Measurements from ENCODE around the gene HEY2. TPM values are rescaled to one million over a fixed set of nuclear protein-coding genes. Genes with fewer than 3 reads are reported as not detected.
"Not testable (repeated sequence)": the region's sequence is repeated elsewhere in the genome, so short reads cannot be mapped to it uniquely, and the experiment has no call there.

Gene HEY2
- total RNA-seq, 2 experiments from 2014 or later = not detected

- Mint-ChIP-seq H3K4me3 (no peak overlapping the region), H3K9me3 (no peaks in the 10 kb centered on the region), H3K36me3 (ENCODE audit: low read depth) (no peaks in the 10 kb centered on the region), H3K27ac (no peak overlapping the region), H3K4me1 (peaks cover 3% of the 10 kb centered on the region), H3K27me3 (peaks cover 43% of the 10 kb centered on the region)
- no peak for DNase-seq
- ChIA-PET POLR2A (no interaction called here), CTCF (no interaction called here)
Observed at GRCh38 chr6:125759959-125760457, 10.6 kb downstream of the HEY2 start.

DNA sequence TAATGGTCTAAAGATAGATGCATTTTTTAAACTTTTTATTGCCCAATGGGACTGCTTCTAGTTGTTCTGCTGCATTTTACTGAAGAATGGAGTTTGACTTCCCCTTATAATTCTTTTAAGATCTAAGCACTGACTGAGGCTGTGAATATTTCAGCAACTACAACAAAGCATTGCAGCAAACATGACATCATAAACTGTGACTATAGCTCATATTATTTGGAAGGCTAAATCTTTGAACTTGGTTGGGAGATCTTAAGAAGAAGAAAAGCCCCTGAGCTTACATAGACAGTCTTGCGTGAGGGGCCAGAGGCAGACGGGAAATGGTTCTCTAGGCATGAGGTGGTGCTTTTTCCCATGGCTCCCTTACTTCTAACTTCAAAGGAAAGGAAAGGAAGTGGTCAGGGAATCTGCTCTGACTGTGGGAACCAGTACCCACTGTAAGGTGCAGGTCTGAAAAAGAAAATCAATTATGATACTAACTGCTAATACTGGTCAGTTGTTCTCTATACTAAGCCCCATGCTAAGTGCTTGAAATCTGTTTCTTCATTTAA is 14.8 kb downstream of the HEY2 start:
- CTCF ChIA-PET = interaction anchor here (0.9 to 1.7 kb wide), 4 partner anchors 14 to 452 kb away, joined by 3 to 4 read pairs (median 3); no protein-coding TSS in a partner anchor
- H3K27ac Mint-ChIP-seq = no peak overlapping the region
- H3K36me3 Mint-ChIP-seq (ENCODE audit: low read depth) = no peaks in the 10 kb centered on the region
- DNase-seq = no peak
- POLR2A ChIA-PET = no interaction called here
- peaks cover 3% of the 10 kb centered on the region for H3K4me1 Mint-ChIP-seq
- H3K27me3 Mint-ChIP-seq = peaks cover 55% of the 10 kb centered on the region
- H3K9me3 Mint-ChIP-seq = no peaks in the 10 kb centered on the region
- no peak overlapping the region for H3K4me3 Mint-ChIP-seq

DNA sequence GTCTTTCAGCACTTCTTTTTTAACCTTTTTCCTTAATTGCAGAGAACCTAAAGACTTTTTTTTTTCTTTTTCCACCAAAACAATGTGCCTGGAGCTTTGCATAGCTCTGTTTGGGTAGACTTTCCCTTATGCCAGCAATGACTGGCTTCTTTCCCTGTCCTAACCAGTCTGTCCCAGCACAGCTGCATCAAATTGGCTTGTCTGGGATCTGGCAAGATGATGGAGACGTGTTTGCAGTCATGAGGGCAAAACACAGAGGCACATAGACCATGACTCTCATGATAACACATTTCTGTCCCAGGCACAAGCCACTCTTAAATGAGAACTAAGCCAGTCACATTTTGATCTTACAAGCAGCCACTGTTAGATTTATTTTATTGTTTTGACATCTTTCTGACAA is 16.5 kb downstream of the HEY2 start:
- POLR2A ChIA-PET = no interaction called here
- peaks cover 6% of the 10 kb centered on the region for H3K4me1 Mint-ChIP-seq
- CTCF ChIA-PET = interaction anchor here (0.6 to 1.0 kb wide), 3 partner anchors 8 to 181 kb away, joined by 3 to 4 read pairs (median 3); no protein-coding TSS in a partner anchor
- H3K4me3 Mint-ChIP-seq = no peak overlapping the region
- no peak overlapping the region for H3K27ac Mint-ChIP-seq
- H3K9me3 Mint-ChIP-seq = no peaks in the 10 kb centered on the region
- no peak for DNase-seq
- no peaks in the 10 kb centered on the region for H3K36me3 Mint-ChIP-seq (ENCODE audit: low read depth)
- H3K27me3 Mint-ChIP-seq = peaks cover 47% of the 10 kb centered on the region

DNA sequence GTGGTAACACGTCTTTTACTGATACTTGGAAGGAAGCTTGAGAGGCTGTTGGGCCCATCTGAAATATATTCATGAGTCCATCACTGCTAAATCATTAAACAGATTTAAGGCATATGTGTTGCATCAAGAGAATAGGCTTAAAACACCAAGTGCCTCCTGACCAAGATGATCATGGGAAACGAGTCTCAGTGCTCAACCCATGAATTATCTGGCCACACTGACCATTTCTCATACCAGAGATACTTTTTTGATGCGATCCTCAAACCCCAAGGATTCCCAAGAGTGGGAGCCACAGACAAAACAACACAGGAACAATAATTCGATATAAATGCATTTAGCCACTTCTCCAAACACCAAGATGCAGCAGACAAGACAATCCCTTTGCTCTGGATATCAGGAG is 17.2 kb downstream of the HEY2 start:
- POLR2A ChIA-PET = no interaction called here

DNA sequence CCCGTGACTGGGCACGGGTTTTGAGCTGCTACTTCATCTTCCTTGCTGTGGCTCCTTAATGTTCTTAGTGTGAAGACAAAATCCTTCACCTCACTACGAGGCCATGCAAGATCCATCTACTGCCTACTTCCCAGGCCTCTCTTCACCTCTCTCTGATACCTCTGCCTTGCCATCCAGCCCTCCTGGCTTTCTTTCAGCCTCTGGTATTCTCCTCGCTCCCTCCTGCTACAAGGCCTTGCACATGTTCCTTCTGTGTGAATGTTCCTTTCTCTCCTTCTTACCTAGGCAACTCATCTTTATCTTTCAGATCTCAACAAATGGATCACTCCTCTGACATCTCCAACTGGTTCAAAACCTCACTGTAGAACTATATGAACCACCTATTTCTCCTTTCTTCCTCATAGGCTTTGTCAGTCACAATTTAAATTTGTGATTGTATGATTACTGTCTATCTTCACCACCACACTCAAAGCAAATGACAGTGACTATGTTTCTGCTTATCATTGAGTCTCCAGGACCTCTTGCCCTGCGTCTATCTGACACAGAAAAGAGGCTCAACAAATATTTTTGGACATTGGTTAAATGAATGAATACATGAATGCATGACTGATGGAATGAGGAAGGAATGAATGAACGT is 19.8 kb downstream of the HEY2 start:
- no peak for DNase-seq
- POLR2A ChIA-PET = no interaction called here
- Mint-ChIP-seq H3K4me3 (no peak overlapping the region), H3K9me3 (no peaks in the 10 kb centered on the region), H3K4me1 (peaks cover 4% of the 10 kb centered on the region), H3K36me3 (ENCODE audit: low read depth) (no peaks in the 10 kb centered on the region), H3K27me3 (peaks cover 38% of the 10 kb centered on the region), H3K27ac (no peak overlapping the region)
- CTCF ChIA-PET = interaction anchor here (1.1 kb wide), 1 partner anchor 456 kb away, joined by 3 read pairs; no protein-coding TSS in a partner anchor

More for the DNA sequence above, 17.2 kb downstream of the HEY2 start:
- no peaks in the 10 kb centered on the region for H3K9me3 Mint-ChIP-seq
- peaks cover 6% of the 10 kb centered on the region for H3K4me1 Mint-ChIP-seq
- H3K36me3 Mint-ChIP-seq (ENCODE audit: low read depth) = no peaks in the 10 kb centered on the region
- H3K27me3 Mint-ChIP-seq = peaks cover 43% of the 10 kb centered on the region
- H3K27ac Mint-ChIP-seq = no peak overlapping the region
- H3K4me3 Mint-ChIP-seq = no peak overlapping the region
- CTCF ChIA-PET = interaction anchor here (1.0 kb wide), 1 partner anchor 10 kb away, joined by 3 read pairs; no protein-coding TSS in a partner anchor
- no peak for DNase-seq

- peaks cover 5% of the 10 kb centered on the region for H3K4me1 Mint-ChIP-seq
- peaks cover 28% of the 10 kb centered on the region for H3K27me3 Mint-ChIP-seq
- H3K4me3 Mint-ChIP-seq = no peak overlapping the region
- no peaks in the 10 kb centered on the region for H3K9me3 Mint-ChIP-seq
- H3K27ac Mint-ChIP-seq = no peak overlapping the region
- no peak for DNase-seq
- POLR2A ChIA-PET = no interaction called here
- CTCF ChIA-PET = interaction anchor here (1.0 kb wide), 1 partner anchor 26 kb away, joined by 4 read pairs; no protein-coding TSS in a partner anchor
- H3K36me3 Mint-ChIP-seq (ENCODE audit: low read depth) = no peaks in the 10 kb centered on the region
Observed at GRCh38 chr6:125773387-125774341, 24.2 kb downstream of the HEY2 start.

DNA sequence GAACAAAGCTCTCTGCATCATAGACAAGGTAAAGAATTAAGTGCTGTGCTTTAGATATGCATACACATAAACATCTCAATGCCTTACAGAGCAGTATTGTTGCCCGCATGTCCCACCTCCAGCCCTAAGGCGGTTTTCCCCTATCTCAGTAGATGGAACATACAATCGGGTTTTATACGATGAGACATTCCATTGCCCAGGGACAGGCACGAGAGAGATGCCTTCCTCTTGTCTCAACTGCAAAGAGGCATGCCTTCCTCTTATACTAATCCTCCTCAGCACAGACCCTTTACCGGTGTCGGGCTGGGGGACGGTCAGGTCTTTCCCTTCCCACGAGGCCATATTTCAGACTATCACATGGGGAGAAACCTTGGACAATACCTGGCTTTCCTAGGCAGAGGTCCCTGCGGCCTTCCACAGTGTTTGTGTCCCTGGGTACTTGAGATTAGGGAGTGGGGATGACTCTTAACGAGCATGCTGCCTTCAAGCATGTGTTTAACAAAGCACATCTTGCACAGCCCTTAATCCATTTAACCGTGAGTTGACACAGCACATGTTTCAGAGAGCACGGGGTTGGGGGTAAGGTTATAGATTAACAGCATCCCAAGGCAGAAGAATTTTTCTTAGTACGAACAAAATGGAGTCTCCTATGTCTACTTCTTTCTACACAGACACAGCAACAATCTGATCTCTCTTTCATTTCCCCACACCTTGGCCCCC is 26.8 kb downstream of the HEY2 start:
- H3K9me3 Mint-ChIP-seq; POLR2A ChIA-PET; H3K4me3 Mint-ChIP-seq; H3K36me3 Mint-ChIP-seq (ENCODE audit: low read depth); DNase-seq; CTCF ChIA-PET; H3K27ac Mint-ChIP-seq; H3K4me1 Mint-ChIP-seq: not testable (repeated sequence)
- peaks cover 27% of the 10 kb centered on the region for H3K27me3 Mint-ChIP-seq

DNA sequence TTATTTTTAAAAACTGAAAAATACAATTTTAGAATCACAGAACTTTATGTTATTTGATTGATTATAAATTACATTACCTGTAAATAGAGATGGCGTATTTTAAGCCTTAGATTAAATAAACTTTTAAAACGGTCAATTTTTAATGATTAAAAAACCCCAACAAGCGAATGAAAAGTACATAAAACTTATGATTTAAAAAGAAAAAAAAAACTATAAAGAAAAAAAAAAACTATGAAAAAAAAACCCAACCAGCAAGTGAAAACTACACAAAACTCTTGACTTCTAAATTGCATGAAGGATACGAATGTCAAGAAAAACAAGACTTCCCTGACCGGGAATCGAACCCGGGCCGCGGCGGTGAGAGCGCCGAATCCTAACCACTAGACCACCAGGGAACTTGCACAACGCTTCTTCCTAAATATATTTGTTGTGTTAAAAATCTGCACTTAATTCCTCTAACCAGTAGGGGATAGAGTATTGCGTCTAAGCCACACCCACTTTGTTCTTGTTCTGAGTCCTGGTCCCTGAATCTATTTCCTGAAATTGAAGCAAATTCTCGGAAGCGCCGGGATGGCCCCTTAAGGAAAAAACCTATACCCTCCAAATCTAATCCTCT is 30.6 kb downstream of the HEY2 start:
- Mint-ChIP-seq H3K36me3 (ENCODE audit: low read depth) (no peaks in the 10 kb centered on the region), H3K4me3 (no peak overlapping the region), H3K27me3 (peaks cover 19% of the 10 kb centered on the region), H3K27ac (no peak overlapping the region), H3K9me3 (no peaks in the 10 kb centered on the region), H3K4me1 (peaks cover 18% of the 10 kb centered on the region)
- DNase-seq = peak; percentile 82
- CTCF ChIA-PET = interaction anchor here (1.3 to 3.6 kb wide), 4 partner anchors 10 to 177 kb away, joined by 3 to 47 read pairs (median 11); partner anchors contain the start of genes HINT3 and NCOA7
- POLR2A ChIA-PET = no interaction called here

DNA sequence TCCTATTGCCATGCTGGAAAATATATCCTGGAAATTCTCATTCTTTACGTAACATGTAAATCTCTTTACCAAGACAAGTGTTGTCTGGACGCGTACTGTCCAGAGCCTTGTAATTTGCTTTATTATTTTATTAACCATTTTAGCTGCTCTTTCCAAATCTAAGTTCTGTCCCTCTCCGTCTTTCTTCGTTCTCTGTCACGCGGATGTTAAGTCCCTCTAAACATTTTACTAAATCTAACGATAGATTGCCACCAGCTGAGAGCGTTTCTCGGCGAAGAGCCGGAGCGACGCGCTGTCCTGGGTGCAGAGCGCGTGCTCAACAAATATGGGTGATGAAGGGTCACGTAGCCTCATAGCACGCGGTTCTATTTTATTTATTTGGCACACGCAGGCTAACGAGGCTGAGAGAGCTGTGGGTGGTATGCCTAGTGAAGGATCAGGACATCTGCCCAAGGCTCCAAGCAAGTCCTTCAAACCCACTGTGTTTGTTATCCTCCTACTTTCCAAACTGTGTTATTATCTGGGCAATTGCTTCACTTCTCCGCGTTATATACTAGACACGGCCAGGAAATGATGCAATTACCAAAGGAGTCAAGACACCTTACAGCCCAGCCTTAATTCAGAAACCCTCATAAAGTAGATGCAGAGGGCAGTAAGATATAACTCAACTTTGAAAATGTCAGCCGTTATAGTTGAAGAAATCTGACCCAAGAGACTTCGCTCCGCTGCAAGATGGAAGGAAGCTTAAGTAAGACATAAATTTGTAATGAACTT is 31.3 kb downstream of the HEY2 start:
- Mint-ChIP-seq H3K27ac (no peak overlapping the region), H3K27me3 (peaks cover 14% of the 10 kb centered on the region), H3K9me3 (no peaks in the 10 kb centered on the region), H3K4me3 (no peak overlapping the region), H3K4me1 (peaks cover 18% of the 10 kb centered on the region), H3K36me3 (ENCODE audit: low read depth) (no peaks in the 10 kb centered on the region)
- DNase-seq = peak; percentile 60
- POLR2A ChIA-PET = interaction anchor here (0.7 to 1.6 kb wide), 5 partner anchors 10 to 206 kb away, joined by 3 to 19 read pairs (median 4); partner anchors contain the start of genes HINT3, NCOA7 and TRMT11
- CTCF ChIA-PET = interaction anchor here (0.6 to 3.6 kb wide), 12 partner anchors 10 to 193 kb away, joined by 3 to 47 read pairs (median 3); partner anchors contain the start of genes HINT3 and NCOA7

DNA sequence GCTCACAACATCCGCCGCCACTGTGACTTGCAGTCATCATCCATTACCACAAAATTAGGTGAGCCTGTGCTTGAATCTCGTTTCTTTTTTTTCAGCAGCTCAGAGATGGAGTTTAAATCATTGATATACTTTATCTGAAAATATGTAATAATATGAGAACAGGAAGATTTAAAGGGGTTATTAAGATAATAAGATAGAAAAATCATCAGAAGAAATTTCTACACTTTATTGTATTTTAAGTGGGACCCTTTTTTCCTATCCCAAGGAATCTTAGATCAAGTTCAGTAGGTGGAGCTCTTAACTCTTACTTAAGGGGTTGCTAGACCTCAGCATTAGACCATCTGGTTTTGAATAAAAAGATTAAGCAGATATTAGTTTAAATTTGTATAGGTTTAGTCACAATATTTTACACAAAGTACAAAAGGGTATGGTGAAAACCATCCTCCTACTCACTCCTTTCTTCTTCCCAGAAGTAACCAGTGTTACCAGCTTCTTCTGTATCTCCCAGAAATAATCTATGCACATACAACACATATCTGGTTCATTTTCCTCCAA is 32.0 kb downstream of the HEY2 start:
- ChIA-PET POLR2A (interaction anchor here (0.7 to 1.6 kb wide), 5 partner anchors 9 to 205 kb away, joined by 3 to 19 read pairs (median 4); partner anchors contain the start of genes HINT3, NCOA7 and TRMT11), CTCF (interaction anchor here (0.6 to 3.6 kb wide), 12 partner anchors 9 to 193 kb away, joined by 3 to 47 read pairs (median 3); partner anchors contain the start of genes HINT3 and NCOA7)
- H3K4me3 Mint-ChIP-seq = no peak overlapping the region

GRCh38 chr6:125784365-125784764 is 34.9 kb downstream of the HEY2 start:
- POLR2A ChIA-PET = no interaction called here
- H3K36me3 Mint-ChIP-seq (ENCODE audit: low read depth) = peaks cover 9% of the 10 kb centered on the region

More for the DNA sequence above, 32.0 kb downstream of the HEY2 start:
- Mint-ChIP-seq H3K9me3 (no peaks in the 10 kb centered on the region), H3K36me3 (ENCODE audit: low read depth) (peaks cover 3% of the 10 kb centered on the region), H3K4me1 (peaks cover 18% of the 10 kb centered on the region), H3K27ac (no peak overlapping the region), H3K27me3 (peaks cover 11% of the 10 kb centered on the region)
- peak; percentile 74 for DNase-seq

More at GRCh38 chr6:125784365-125784764, 34.9 kb downstream of the HEY2 start:
- no peak overlapping the region for H3K4me3 Mint-ChIP-seq
- H3K9me3 Mint-ChIP-seq = no peaks in the 10 kb centered on the region
- H3K27me3 Mint-ChIP-seq = no peaks in the 10 kb centered on the region
- DNase-seq = no peak
- H3K27ac Mint-ChIP-seq = no peak overlapping the region
- CTCF ChIA-PET = interaction anchor here (3.9 kb wide), 1 partner anchor 172 kb away, joined by 19 read pairs; the partner anchor contains the start of gene HINT3
- peaks cover 27% of the 10 kb centered on the region for H3K4me1 Mint-ChIP-seq
